ENCODE results near the gene ESRRA. TPM values are rescaled to one million over a fixed set of nuclear protein-coding genes. Genes with fewer than 3 reads are reported as not detected.

The ESRRA gene
- total RNA-seq, 1 donor = 21.6 TPM

- TF ChIP-seq CTCF (IDR thresholded peaks at IDR 0.05; ENCODE audit: insufficient read depth, low read length) = peak; percentile 42
- no peak overlapping the region for H3K4me3 ChIP-seq (ENCODE audit: low read depth, low read length)
- no peak for DNase-seq (ENCODE audit: low read depth)
Observed at GRCh38 chr11:64343767-64344559, 38.6 kb downstream of the ESRRA start.

GRCh38 chr11:64344787-64345186 is 39.5 kb downstream of the ESRRA start:
- DNase-seq (ENCODE audit: low read depth) = no peak
- no peak overlapping the region for H3K4me3 ChIP-seq (ENCODE audit: low read depth, low read length)
- TF ChIP-seq CTCF (IDR thresholded peaks at IDR 0.05; ENCODE audit: insufficient read depth, low read length) = no peak

- no peak for TF ChIP-seq CTCF (IDR thresholded peaks at IDR 0.05; ENCODE audit: insufficient read depth, low read length)
- no peak for DNase-seq (ENCODE audit: low read depth)
- no peak overlapping the region for H3K4me3 ChIP-seq (ENCODE audit: low read depth, low read length)
Observed at GRCh38 chr11:64347193-64347867, 42.0 kb downstream of the ESRRA start.

- no peak overlapping the region for H3K4me3 ChIP-seq (ENCODE audit: low read depth, low read length)
- peak; percentile 82 for DNase-seq (ENCODE audit: low read depth)
- TF ChIP-seq CTCF (IDR thresholded peaks at IDR 0.05; ENCODE audit: insufficient read depth, low read length) = no peak
Observed at GRCh38 chr11:64348383-64349024, 43.2 kb downstream of the ESRRA start.

- no peak overlapping the region for H3K4me3 ChIP-seq (ENCODE audit: low read depth, low read length)
- DNase-seq (ENCODE audit: low read depth) = no peak
- TF ChIP-seq CTCF (IDR thresholded peaks at IDR 0.05; ENCODE audit: insufficient read depth, low read length) = no peak
Observed at GRCh38 chr11:64349025-64349387, 43.7 kb downstream of the ESRRA start.

GRCh38 chr11:64349404-64349803 is 44.1 kb downstream of the ESRRA start:
- TF ChIP-seq CTCF (IDR thresholded peaks at IDR 0.05; ENCODE audit: insufficient read depth, low read length) = no peak
- no peak overlapping the region for H3K4me3 ChIP-seq (ENCODE audit: low read depth, low read length)
- no peak for DNase-seq (ENCODE audit: low read depth)

All from fibroblast of the aortic adventitia (primary cell).